T-helper 2 cell treated with Interferon-gamma antibody and Interleukin-4, amounts not matched to agents 100 ng/mL and 5 ng/mL, for 36 hours (primary cell): ENCODE data around the gene RCCD1. TPM values are rescaled to one million over a fixed set of nuclear protein-coding genes. Genes with fewer than 3 reads are reported as not detected.
"Not testable (repeated sequence)": the region's sequence is repeated elsewhere in the genome, so short reads cannot be mapped to it uniquely, and the experiment has no call there.

ENCODE experiments used
- intact Hi-C: fragments of 100-400 bp; cut with micrococcal nuclease; formaldehyde crosslinking; loops from one replicate; pipeline ENCODE4 v1.15.1; 2023
- total RNA-seq: library from RNA; stranded (reverse); gene quantifications from 2 replicates; pipeline ENCODE4 v1.2.3, GENCODE V29; 2022

RCCD1 gene
- total RNA-seq, 1 donor from 2014 or later: 27.4 TPM

DNA sequence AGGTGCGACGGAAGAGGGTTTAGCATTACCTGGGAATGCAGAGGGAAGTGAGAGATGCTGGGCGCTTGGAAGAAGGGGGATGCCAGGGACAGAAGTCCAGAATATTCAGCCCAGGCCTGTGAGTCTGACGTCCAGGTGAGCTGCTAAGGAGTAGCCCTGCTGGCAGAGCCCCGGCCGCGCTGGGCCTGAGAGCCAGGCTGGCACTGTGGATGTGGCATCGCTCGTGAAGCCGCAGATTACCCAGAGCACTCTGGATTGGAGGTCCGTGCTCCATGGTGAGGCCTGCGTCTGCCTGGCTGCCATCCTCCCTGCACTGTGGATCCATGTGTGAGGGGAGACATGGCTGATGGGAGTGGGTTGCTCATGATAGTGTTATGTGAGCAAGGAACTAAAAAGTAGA is 37.1 kb upstream of the RCCD1 start:
- intact Hi-C loops: no loop called here

DNA sequence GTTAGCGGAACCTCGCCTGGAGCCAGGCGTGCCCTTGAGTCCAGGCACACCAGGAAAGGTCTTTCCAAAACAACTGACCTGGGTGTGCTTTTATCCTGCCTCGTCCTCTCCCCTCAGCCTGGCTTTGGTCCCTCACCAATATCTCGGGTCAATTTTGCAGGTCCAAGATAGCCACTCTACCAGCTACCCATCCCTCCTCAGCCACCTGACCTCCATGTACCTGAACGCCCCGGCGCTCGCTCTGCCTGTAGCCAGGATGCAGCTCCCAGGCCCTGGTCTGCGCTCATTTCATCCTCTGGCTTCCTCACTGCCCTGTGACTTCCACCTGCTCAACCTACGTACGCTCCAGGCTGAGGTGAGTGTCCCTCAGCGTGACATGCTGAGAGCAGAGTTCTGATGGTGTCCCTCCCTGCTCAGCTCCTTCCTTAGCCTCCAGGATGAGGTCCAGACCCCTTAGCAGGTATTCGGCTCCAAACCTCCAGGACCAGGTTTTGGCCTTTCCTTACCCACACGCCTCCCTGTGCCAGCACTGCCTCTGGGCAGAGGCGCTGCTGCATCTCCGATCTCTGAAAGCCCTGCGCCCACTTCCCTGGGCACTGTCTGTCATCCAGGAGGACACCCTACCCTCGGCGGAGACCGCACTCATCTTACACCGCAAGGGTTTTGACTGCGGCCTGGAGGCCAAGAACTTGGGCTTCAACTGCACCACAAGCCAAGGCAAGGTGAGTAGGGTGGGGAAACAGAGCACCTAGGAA is 36.5 kb upstream of the RCCD1 start:
- intact Hi-C loops: no loop called here

DNA sequence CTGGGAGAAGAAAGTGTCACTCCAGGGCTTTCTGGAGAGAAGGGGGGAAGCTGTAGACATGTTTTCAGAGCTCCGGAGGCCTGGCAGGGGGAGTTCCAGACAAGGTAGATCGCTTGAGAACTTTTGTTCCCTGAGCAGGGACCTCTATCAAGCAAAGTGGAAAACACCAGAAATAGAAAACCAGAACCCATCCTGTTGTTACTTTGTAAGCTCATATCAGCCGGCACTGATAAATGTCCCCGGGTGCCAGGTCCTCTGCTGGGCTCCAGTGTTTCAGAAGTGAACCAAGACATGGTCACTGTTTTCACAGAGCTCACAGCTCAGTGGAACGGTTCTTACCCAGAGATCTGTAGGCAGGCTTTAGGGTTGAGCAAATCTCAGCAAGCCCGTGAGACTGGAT is 35.8 kb upstream of the RCCD1 start:
- intact Hi-C loops: no loop called here

DNA sequence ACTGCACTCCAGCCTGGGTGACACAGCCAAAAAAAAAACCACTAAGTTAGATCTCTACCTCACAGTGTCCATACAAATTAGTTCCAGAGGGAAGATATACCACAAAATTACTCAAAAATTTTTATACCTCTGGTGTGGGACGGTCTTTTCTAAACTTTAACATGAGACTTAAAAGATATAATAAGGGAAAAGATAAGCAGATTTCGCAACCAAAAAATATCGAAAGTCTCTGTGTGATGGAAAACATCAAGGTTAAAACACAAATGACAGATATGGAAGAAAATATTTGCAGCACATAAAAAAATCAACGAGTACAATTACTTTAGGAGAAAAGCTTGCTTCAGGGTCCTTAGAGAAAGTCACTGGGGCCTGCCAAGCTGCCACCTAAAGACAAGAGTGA is 32.8 kb upstream of the RCCD1 start:
- intact Hi-C loops: no loop called here

DNA sequence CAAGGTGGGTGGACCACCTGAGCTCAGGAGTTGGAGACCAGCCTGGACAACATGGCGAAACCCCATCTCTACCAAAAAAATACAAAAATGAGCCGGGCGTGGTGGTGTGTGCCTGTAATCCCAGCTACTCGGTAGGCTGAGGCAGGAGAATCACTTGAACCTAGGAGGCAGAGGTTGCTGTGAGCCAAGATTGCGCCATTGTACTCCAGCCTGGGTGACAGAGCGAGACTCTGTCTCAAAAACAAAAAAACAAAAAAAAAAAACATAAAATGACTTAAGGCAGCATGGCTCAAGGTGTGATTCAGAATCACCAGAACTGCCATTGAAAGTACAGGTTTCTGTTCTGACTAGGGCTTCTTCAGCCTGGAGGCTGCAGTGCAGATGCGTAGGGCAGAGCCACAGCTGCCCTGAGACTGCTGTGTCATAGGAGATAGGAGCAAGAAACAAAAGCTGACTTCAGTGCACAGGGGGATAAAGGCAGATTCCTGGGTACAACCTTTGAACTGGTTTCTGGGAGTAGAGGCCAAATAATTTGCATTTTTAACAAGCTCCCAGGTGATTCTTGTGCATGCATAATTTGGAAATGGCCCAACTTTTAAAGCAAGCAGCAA is 31.9 kb upstream of the RCCD1 start:
- intact Hi-C loops: not testable (repeated sequence)

DNA sequence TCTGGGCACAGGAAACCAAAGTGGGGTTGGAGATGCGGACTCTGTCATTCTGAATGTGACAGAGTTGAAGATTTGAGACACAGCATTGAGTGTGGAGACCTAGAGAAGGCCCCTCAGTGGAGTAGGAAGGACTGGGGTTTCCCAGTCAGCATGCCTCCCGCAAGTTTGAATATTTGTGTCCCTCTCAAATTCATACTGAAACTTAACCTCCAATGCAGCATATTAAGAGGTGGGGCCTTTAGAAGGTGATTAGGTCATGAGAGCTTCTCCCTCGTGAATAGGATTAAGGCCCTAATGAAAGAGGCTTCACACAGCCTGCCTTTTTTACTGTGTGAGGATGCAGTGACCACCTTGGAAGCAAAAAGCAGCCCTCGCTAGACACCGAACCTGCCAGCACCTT is 30.3 kb upstream of the RCCD1 start:
- intact Hi-C loops: no loop called here

DNA sequence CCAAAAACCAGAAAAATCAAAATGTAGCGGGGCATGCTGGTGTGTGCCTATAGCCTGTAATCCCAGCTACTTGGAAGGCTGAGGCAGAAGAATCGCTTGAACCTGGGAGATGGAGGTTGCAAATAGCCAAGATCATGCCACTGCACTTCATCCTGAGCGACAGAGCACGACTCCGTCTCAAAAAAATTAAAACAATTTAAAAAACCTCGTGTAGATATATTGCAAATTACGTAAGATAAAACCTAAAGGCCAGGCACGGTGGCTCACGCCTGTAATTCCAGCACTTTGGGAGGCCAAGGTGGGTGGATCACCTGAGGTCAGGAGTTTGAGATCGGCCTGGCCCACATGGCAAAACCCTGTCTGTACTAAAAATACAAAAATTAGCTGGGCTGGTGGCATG is 27.9 kb upstream of the RCCD1 start:
- intact Hi-C loops: not testable (repeated sequence)

DNA sequence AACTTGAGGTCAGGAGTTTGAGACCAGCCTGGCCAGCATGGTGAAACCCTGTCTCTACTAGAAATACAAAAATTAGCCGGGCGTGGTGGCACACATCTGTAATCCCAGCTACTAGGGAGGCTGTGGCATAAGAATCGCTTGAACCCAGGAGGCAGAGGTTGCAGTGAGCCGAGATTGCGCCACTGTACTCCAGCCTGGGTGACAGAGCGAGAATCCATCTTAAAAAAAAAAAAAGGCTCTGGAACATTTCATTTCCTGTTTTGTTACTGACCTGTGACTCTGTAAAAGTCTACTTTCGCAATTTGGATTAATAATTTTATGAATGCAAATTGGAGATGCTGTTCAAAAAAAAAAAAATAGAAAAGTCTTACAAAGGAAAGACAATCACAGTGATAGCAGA is 26.6 kb upstream of the RCCD1 start:
- intact Hi-C loops: not testable (repeated sequence)

DNA sequence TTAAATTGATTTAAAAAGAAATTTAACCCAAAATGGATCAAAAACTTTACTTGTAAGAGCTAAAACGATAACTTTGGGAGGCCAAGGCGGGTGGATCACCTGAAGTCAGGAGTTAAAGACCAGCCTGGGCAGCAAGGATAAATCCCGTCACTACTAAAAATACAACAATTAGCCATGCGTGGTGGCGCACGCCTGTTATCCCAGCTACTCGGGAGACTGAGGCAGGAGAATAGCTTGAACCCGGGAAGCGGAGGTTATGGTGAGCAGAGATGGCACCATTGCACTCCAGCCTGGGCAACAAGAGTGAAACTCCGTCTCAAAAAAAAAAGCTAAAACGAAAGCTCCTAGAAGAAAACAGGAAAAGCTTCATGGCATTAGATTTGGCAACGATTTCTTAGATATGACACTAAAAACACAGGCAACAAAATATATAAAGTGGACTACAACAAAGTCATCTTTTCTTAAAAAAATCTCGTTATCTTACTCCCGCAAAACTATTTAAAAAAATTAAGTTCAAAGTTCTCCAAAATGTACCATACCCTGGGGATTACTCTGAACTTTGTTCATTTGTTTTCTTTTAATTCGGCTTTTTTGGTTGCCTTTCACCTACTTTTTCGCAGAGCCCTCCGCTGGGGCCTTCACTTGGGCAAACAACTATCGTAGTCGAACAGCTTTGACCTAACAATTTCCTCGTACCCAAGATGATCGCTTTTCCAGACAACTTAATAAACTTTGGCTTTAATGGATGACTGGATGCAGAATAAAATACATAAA is 25.3 kb upstream of the RCCD1 start:
- intact Hi-C loops: loop anchor here (1.0 to 10.0 kb wide), 6 partner anchors 27 to 1973 kb away; partner anchors contain the start of genes CHD2, CIB1, GDPGP1 and SLCO3A1

DNA sequence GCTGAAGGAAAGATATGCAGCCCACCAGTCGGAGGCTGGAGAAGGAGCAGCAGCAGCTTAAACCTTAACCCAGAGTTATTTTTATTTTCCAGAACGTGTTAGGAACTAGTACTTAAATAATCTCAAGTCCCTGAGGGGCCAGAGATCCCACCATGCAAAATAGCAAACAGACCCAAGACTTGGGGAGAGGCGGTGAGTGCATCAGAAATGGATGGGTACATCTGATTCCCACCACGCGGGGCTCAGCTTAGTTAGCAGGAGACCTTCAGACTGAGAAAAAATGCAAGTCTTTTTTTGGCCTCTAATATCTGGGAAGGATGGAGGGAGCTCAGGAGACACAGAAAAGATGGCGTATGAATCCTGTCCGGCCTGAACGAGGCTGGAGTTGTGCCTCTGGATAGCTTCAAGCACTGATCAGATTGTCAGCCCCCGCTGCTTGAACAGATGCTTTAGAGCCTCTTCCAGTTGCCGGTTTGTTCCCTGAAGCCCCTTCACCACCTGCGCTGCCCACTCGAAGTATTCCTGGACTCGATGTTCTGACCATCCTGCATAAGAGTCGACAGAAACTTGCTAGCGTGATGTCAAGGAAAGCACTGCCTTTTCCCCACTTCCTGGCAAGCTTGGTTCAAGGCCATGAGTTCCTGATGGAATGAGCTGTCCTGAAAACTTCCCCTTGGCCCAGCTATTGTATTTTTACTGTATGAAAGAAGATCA is 23.7 kb upstream of the RCCD1 start:
- intact Hi-C loops: loop anchor here (1.0 to 10.0 kb wide), 6 partner anchors 29 to 1971 kb away; partner anchors contain the start of genes CHD2, CIB1, GDPGP1 and SLCO3A1

DNA sequence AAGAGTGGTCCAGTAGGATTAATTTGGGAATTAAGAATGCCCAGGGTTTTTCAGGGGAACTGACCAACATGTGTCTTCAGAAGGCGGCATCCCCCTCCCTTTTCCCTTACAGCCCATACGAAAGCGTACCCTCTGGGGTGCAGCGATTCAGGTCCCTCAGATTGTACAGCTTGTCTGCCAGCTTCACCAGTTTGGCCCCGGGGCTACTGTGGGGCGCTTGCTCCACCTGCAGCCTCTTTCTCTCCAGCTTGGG is 23.2 kb upstream of the RCCD1 start:
- intact Hi-C loops: loop anchor here (5.0 to 10.0 kb wide), 5 partner anchors 287 to 1971 kb away; partner anchors contain the start of genes CHD2, CIB1, GDPGP1 and SLCO3A1

DNA sequence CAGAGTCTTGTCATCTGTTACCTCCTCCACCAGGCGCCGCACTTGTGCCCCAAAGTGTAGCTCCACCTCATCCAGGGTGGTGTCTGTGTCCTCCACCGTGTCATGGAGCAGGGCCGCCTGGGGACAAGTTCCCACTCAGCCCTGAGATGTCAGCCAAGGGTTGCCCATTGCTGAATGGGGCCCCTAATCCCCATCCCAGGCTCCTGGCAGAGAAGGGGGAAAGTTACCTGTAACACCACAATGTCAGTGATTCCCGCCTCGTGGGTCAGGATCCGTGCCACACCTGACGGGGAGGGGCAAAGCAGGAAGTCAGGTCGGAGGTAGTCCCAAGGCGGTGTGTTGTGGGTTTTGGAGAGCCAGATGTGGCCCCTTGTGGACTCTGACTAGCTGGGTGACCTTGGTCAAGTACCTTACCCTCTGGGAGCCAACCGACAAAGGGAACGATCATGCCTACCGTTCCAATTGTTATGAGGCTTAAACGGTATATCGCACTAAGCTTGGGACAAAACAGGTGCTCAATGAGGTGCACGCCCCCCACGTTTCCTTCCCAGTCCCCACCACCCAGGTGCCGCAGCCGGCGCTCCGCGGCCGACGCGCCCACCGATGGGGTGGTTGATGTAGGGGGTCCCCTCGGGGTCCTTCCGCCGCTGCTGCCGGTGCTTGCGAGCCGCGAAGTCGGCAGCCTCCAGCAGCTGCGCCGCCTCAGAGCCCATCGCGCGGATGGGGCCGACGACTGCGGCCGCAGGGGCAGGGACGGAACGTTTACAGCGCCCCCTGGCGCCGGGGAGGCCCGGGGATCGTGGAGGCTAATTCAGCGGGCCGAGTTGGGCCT is 22.6 kb upstream of the RCCD1 start, which contains the start of gene HDDC3:
Gene HDDC3, minus strand, starts transcription at position 722 of the 832 bp plus-strand sequence. Its CDS starts 9 bp downstream, at position 713.
- intact Hi-C loops: loop anchor here (2.0 to 10.0 kb wide), 6 partner anchors 287 to 1970 kb away; partner anchors contain the start of genes CHD2, CIB1, GDPGP1 and SLCO3A1

DNA sequence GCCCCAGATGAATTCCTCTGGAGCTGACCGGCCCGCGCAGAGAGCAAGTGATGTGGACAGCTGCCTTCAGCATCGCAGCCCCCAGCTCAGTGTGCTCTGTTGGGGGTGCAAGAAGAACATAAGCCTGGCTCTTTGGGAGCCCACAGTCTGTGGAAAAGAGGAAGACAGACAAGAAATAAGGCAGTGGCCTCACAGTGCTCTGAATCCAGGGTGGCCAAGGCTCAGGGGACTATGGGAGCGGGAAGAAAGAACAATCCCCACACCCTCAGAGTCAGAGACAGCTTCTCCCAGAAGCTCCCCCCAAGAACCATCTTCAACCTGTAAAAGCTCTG is 22.1 kb upstream of the RCCD1 start:
- intact Hi-C loops: loop anchor here (2.0 to 10.0 kb wide), 6 partner anchors 288 to 1970 kb away; partner anchors contain the start of genes CHD2, CIB1, GDPGP1 and SLCO3A1

DNA sequence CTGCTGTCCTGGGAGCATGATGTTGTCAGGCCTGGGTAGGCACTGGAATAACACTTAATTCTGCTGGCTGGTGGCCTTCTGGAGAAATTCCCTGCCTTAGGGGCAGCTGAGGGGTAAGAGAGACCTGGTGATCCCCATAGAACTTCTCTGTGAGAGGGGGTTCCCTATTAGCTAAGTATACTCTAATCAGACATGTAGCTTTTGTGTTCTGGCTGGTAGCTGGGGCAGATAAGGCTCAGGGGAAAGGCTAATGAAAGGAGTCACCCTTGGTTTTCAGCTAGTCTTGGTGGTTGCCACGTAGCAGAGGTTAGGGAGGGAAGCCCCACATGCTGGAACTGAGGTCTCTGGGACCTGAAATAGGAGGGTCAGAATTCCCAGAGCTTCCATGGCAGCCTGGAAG is 21.4 kb upstream of the RCCD1 start:
- intact Hi-C loops: loop anchor here (2.0 to 10.0 kb wide), 6 partner anchors 288 to 1969 kb away; partner anchors contain the start of genes CHD2, CIB1, GDPGP1 and SLCO3A1

DNA sequence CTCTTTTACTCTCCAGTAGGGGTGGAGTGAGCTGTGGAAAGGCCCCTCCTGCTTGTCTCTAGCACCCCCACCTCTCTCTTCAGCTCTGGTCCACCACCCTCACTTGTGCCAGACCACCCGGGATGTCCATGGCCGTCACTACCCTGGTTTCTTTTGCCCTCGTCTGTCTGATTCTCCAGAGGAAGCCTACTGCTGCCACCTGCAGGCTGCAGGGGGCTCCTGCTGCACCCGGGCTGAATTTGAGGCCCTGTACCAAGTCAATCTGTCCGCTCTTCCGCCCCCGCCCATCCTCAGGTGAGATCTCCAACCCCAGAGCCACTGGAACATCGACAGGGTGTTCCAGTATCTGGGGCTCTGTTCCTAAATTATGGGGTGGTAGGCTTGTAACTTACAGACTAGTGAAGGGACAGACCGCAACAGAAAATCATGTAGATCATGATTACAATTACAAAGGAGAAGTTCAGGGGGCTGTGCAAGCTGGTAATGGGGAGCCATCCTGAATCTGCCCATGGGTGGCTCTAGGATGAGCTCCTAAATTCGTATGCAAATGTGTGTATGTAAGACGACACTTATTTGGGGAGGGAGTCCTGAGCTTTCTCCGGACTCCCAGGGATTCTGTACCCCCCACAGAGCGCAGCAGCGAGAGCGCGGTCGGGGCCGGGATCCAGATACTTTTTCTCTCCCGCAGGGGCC is 20.3 kb upstream of the RCCD1 start:
- intact Hi-C loops: loop anchor here (1.0 to 10.0 kb wide), 8 partner anchors 31 to 1968 kb away; partner anchors contain the start of genes BLM, CHD2, CIB1 and GDPGP1

DNA sequence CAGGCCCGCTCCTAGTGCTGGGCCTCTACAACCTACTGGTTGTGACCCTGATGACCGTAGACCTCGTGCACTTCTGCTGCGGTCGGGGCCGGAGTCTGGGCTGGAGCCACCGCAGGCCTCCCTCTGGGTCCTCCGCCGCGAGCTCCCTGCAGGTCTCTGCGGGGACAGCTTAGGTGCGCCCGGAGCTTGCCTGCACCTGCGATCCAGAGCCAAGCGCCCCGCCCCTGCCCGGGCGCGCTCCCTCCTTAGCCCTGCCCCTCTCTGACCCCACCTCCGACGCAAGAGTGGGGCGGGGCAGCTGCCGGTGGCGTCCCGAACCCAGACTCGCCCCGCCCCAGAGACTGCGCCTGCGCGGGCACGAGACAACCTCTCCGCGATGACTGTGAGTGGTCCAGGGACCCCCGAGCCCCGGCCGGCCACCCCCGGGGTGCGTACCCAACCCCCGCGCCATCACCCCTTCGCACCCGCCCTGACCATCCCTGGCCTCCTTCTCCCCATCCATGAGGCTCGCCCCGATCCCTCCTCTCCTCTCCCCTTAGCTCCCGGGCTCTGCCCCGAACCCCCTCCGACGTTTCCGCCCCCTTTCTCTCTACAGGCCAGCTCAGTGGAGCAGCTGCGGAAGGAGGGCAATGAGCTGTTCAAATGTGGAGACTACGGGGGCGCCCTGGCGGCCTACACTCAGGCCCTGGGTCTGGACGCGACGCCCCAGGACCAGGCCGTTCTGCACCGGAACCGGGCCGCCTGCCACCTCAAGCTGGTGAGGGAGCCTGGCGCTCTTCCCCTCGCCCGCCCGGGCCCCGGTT is 19.5 kb upstream of the RCCD1 start, which contains the start of gene UNC45A:
Gene UNC45A, plus strand, starts transcription at position 337 of the 803 bp plus-strand sequence. Its CDS starts 40 bp downstream, at position 377.
- intact Hi-C loops: loop anchor here (1.0 to 10.0 kb wide), 10 partner anchors 19 to 1967 kb away; partner anchors contain the start of genes BLM, CHD2, CIB1 and GDPGP1

DNA sequence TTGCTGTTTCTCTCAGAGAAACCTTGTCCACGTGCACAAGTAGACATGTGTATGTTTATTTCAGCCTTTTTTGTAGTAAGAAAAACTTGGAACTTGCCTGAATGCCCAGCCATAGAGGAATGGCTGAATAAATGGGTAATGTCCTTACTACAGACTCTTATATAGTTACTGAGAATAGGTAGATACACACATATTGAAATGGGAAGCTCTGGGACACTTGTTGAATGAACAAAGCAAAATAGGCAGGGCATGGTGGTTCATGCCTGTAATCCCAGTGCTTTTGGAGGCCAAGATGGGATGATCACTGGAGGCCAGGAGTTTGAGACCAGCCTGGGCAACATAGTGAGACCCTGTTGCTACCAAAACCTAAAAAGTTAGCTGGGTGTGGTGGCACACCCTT is 17.9 kb upstream of the RCCD1 start:
- intact Hi-C loops: loop anchor here (10.0 kb wide), 2 partner anchors 292 to 918 kb away; partner anchors contain the start of gene SLCO3A1

DNA sequence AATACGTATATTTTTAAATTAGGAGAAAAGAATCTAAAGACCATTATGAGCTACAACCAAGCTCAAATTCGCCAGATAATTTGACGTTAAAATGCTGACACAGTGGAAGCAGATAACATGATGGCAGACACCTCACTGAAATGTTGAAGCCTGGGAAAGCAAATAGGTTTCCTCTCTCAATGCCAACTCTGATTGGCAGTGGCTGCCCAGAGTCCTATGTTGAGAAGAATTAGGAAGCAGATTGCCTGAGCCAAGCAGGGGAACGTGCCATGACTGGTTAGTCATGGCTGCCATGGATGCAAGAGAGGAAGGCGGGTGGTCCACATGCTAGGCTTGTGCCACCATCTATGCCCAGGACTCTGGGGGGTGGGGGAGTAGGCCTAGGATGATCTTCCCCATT is 16.4 kb upstream of the RCCD1 start:
- intact Hi-C loops: loop anchor here (10.0 kb wide), 2 partner anchors 293 to 917 kb away; partner anchors contain the start of gene SLCO3A1
